Esophagus muscularis mucosa (tissue), 4 donors: Measurements from ENCODE around the gene AGAP4.

Experiments used
- CTCF ChIP-seq, 3 experiments: fragments of 200-600 bp in 2 of 3; fragments of 450-650 bp in 1 of 3; sonication (generic) in 2 of 3; IDR thresholded peaks; one replicate each; pipeline ENCODE4 v1.5.1; 2017 to 2019; ENCODE audit warnings: antibody characterized with exemption in 3 of 3, mild to moderate bottlenecking in 2 of 3, moderate library complexity in 1 of 3
- EP300 ChIP-seq: sonication (generic); formaldehyde crosslinking; IDR thresholded peaks from one replicate; pipeline ENCODE4 v1.6.1; 2017; ENCODE audit warnings: antibody characterized with exemption
- POLR2A ChIP-seq: fragments of 450-650 bp; IDR thresholded peaks from one replicate; pipeline ENCODE4 v1.6.1; 2017; ENCODE audit warnings: antibody characterized with exemption, moderate library complexity, mild to moderate bottlenecking, low read depth
- POLR2AphosphoS5 ChIP-seq, 2 donors: sonication (generic); formaldehyde crosslinking; IDR thresholded peaks; one replicate each; pipeline ENCODE4 v1.6.1; 2017; ENCODE audit warnings: antibody characterized with exemption in 2 of 2

GRCh38 chr10:45811075-45811474, 36.2 kb downstream of the AGAP4 start:
- no peak for TF ChIP-seq CTCF (IDR thresholded peaks at IDR 0.05)
- TF ChIP-seq POLR2A = no peak
- TF ChIP-seq EP300 = no peak
- no peak for TF ChIP-seq POLR2AphosphoS5 (IDR thresholded peaks at IDR 0.05)
